ENCODE data around the gene TBC1D21.
A peak's percentile ranks its signal among the peaks of the same experiment; 100 is the strongest.

DNA sequence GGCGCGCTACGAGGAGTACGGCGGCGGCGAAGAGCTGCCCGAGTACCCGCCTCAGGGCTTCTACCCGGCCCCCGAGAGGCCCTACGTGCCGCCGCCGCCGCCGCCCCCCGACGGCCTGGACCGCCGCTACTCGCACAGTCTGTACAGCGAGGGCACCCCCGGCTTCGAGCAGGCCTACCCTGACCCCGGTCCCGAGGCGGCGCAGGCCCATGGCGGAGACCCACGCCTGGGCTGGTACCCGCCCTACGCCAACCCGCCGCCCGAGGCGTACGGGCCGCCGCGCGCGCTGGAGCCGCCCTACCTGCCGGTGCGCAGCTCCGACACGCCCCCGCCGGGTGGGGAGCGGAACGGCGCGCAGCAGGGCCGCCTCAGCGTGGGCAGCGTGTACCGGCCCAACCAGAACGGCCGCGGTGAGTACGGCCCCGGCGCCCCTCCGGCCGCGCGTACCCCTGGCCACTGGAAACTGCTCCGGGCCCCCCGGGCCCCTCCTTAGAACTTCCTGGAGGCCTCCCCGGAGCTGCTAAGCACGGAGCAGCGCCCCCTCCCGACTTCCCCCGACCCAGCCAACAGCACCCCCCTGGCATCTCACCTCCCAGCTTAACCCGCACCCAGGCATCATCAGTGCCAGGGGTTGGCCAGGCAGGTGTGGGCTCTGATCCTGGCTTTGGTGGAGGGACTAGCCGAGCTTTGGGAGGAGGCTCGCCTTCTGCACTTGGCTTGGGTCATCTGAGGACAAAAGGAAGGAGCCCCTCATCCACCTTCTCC is 54.3 kb downstream of the TBC1D21 start:
- TF ChIP-seq, protein P1, sequence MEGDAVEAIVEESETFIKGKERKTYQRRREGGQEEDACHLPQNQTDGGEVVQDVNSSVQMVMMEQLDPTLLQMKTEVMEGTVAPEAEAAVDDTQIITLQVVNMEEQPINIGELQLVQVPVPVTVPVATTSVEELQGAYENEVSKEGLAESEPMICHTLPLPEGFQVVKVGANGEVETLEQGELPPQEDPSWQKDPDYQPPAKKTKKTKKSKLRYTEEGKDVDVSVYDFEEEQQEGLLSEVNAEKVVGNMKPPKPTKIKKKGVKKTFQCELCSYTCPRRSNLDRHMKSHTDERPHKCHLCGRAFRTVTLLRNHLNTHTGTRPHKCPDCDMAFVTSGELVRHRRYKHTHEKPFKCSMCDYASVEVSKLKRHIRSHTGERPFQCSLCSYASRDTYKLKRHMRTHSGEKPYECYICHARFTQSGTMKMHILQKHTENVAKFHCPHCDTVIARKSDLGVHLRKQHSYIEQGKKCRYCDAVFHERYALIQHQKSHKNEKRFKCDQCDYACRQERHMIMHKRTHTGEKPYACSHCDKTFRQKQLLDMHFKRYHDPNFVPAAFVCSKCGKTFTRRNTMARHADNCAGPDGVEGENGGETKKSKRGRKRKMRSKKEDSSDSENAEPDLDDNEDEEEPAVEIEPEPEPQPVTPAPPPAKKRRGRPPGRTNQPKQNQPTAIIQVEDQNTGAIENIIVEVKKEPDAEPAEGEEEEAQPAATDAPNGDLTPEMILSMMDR (IDR thresholded peaks at IDR 0.05) = peak in 5 of 6 experiments; percentile 5 to 57 (median 21)
- TF ChIP-seq POLR2A (IDR thresholded peaks at IDR 0.05) = peak in 1 of 2 donors; percentile 44
